Stimulated activated CD4-positive, alpha-beta T cell treated with anti-CD3 and anti-CD28 coated beads, Interleukin-12 subunit alpha, Interleukin-12 subunit beta, amount 100 ng/mL, for 4 hours (primary cell): Measurements from ENCODE around the gene GIN1.
"Not testable (repeated sequence)": the region's sequence is repeated elsewhere in the genome, so short reads cannot be mapped to it uniquely, and the experiment has no call there.

Source experiments
- DNase-seq: peaks from one replicate; pipeline ENCODE4 v3.0.0-alpha.2; 2020

GIN1 gene

GRCh38 chr5:103119765-103120606 lies at the start of gene GIN1, which contains the start of gene PPIP5K2:
Gene GIN1 (minus strand): TSS chr5:103120138. CDS start chr5:103108707, 11,431 bp downstream.
Gene PPIP5K2 (plus strand): TSS chr5:103120301. CDS start chr5:103129590, 9,289 bp downstream.
- peak; percentile 92 for DNase-seq

GRCh38 chr5:103166706-103167105 lies 46.8 kb upstream of the GIN1 start:
- DNase-seq: no peak

GRCh38 chr5:103151156-103151555 lies 31.2 kb upstream of the GIN1 start:
- DNase-seq: no peak

DNA sequence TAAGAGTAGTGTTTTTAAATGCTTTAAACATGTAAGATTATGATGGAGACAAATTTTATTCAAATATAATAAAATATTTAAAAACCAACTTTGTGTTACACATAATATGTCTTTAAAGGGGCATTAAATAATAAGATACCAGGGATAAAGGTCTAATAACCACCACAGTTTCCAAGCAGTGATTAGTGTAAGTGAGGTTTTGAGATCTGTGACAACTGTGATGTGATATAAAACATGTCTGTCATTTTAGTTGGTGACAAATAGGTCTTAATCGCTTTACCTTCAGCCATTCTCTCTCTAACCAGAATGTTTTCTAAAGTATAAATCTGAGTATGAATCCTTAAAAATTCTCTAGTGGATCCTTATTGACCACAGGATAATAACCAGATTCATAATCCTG lies 28.3 kb upstream of the GIN1 start:
- no peak for DNase-seq

- no peak for DNase-seq
Measured at GRCh38 chr5:103145196-103145595, 25.3 kb upstream of the GIN1 start.

DNA sequence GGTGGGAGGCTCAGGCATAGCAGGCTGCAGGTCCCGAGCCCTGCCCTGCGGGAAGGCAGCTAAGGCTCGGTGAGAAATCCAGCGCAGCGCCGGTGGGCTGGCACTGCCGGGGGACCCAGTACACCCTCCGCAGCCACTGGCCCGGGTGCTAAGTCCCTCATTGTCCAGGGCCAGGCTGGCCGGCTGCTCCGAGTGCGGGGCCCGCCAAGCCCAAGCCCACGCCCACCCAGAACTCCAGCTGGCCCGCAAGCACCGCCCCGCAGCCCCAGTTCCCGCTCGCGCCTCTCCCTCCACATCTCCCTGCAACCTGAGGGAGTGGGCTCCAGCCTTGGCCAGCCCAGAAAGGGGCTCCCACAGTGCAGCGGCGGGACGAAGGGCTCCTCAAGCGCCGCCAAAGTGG lies 22.2 kb upstream of the GIN1 start:
- not testable (repeated sequence) for DNase-seq

GRCh38 chr5:103139264-103139865 lies 19.4 kb upstream of the GIN1 start:
- peak; percentile 71 for DNase-seq

- no peak for DNase-seq
Measured at GRCh38 chr5:103138202-103138690, 18.3 kb upstream of the GIN1 start.

GRCh38 chr5:103135461-103135860 lies 15.5 kb upstream of the GIN1 start:
- no peak for DNase-seq

GRCh38 chr5:103133231-103133630 lies 13.3 kb upstream of the GIN1 start:
- no peak for DNase-seq

- DNase-seq: no peak
Measured at GRCh38 chr5:103132684-103133083, 12.7 kb upstream of the GIN1 start.

- DNase-seq: no peak
Measured at GRCh38 chr5:103128202-103128601, 8.3 kb upstream of the GIN1 start.

GRCh38 chr5:103127292-103127817 lies 7.4 kb upstream of the GIN1 start:
- no peak for DNase-seq

GRCh38 chr5:103126557-103126956 lies 6.6 kb upstream of the GIN1 start:
- no peak for DNase-seq

GRCh38 chr5:103122242-103122641 lies 2.3 kb upstream of the GIN1 start:
- no peak for DNase-seq

DNA sequence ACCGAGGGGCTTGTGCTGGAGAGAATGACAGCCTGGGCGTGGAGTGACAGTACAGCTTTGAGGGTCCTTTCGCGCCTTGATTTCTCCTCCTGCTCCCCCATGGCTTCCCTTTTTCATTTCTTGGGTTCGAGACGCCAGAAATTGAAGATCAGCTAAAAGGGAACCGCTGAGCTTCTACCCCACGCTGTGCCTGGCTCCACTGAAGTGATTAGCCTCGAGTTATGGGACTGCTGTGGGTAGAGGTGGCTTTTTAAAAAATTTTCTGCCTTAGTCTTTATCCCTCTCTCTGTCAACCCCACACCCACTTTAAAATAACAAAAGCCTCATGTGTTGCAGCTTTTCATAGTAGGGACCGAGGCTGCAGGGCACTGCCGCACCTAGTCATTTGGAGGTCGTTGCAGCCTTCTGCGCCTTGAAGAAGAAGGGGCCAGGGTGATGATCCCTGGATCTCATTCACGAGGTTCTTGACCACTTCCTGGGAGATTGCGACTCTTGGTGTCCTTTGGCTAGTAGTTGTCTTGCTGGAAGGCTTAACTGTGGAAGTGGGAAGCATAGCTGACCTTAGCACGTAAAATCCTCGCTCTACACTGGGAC lies 766 bp upstream of the GIN1 start:
- no peak for DNase-seq

GRCh38 chr5:103119070-103119764 lies 721 bp downstream of the GIN1 start:
- no peak for DNase-seq

DNA sequence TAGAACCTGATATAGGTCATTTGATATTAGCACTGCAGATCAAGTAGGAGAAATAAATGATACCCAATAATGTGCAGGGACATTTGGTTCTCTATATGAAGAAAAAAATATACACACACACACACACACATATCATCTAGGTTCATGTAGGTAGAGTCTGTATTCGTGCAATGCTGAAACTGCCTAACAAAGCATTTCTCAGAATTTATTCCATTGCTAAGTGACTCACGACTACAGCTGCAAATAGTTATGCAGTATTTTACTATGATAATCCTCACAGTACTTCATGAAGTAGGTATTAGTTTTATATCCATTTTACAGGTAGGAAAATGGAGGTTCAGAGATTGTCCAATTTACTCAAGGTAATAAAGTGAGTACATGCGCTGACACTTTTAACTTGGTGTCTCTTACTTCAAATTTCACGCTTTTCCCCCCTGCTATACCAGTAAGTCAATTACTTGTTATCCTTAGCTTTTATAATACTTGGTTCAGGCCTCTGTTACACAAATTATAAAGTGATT lies 2.4 kb downstream of the GIN1 start:
- no peak for DNase-seq

GRCh38 chr5:103114440-103114839 lies 5.5 kb downstream of the GIN1 start:
- DNase-seq: no peak

DNA sequence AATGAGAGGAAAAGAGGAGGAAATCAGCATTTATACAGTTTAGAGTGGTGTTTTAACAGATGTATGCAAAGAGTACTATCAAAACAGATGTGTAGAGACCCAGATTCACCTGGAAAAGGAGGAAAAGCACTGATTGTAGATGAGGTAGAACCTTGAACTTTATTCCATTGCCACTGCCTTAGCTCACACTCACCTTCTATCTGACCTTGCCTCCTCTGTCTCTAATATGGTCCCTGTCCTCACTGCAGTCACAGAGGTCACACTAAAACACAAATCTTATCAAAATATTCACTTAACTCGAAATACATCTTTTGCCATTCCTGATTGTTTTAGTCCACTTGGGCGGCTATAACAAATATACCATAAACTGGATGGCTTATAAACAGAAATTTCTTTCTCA lies 7.0 kb downstream of the GIN1 start:
- no peak for DNase-seq

DNA sequence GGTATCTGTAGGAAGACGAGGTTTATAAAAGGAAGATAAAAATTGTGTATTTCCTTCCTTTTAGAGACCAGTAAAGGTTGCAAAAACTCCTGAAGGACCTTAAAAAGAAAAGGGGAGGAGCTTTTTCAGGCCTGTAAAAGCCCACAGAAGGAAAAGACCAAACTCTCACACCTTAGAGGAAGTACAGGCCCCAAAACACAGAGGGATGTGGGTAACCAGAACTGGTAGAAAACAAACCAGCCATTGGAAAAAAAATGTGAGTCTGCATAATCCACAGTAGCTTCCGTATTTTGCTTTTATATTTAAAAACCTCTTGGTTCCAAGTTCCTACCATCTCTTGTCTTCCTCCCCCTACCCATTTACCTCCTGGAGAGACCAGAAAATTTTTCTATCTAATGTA lies 8.5 kb downstream of the GIN1 start:
- DNase-seq: no peak

DNA sequence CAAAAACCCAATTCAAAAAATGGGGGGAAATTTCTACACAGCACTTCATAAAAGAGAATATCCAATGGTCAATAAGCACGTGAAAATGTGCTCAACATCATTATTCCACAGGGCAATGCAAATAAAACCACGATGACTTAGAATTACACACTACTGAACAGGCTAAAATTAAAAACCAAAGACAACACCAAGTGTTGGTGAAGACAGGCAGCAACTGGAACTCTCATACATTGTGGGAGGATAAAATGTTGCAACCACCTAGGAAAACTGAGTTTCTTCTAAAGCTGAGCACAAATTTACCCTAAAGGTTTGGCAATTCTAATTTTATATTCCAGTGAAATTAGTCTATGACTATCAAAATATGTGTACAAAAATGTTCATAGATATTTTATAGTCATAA lies 9.5 kb downstream of the GIN1 start:
- DNase-seq: no peak

DNA sequence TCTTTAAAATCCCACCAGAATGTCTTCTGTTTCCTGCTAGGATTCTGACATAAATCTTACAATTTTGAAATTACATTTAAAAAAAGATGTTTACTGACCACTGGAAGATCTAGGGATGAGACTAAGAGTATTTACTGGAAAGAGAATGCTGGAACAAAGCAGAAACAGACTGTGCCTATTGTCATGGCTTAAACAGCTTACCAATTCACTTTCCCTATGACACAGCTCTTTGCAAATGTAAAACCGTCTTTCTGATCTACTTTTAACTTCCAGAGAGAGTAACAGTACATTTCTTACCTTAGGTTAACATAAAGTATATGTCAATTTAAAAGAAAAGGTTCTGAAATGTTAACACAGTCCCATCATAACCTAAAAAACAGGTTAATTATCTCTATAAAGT lies 10.7 kb downstream of the GIN1 start:
- no peak for DNase-seq
